DMS 273 treated with DMSO at 0.1 percent for 48 hours (cell line): ENCODE data around the gene SPACA9.

Source experiments
- DNase-seq: peaks from one replicate; lab custom pipeline; 2025; lab: John Stamatoyannopoulos, UW

The SPACA9 gene

GRCh38 chr9:132894346-132894745 lies 15.6 kb downstream of the SPACA9 start:
- DNase-seq, result no peak

- DNase-seq, result no peak
Observed at GRCh38 chr9:132894862-132895835, 16.5 kb downstream of the SPACA9 start.

GRCh38 chr9:132896264-132896663 lies 17.6 kb downstream of the SPACA9 start:
- DNase-seq, result no peak

GRCh38 chr9:132896906-132897305 lies 18.2 kb downstream of the SPACA9 start:
- DNase-seq, result no peak

GRCh38 chr9:132898051-132898450 lies 19.4 kb downstream of the SPACA9 start:
- DNase-seq, result no peak

- peak; percentile 19 for DNase-seq
Observed at GRCh38 chr9:132901858-132902831, 23.4 kb downstream of the SPACA9 start.

- DNase-seq, result no peak
Observed at GRCh38 chr9:132903574-132904492, 25.1 kb downstream of the SPACA9 start.

- no peak for DNase-seq
Observed at GRCh38 chr9:132905726-132906125, 27.0 kb downstream of the SPACA9 start.

- no peak for DNase-seq
Observed at GRCh38 chr9:132908635-132909034, 29.9 kb downstream of the SPACA9 start.

GRCh38 chr9:132909311-132909710 lies 30.6 kb downstream of the SPACA9 start:
- no peak for DNase-seq

- DNase-seq, result no peak
Observed at GRCh38 chr9:132910376-132910775, 31.7 kb downstream of the SPACA9 start.

GRCh38 chr9:132912131-132912530 lies 33.4 kb downstream of the SPACA9 start:
- DNase-seq, result no peak

GRCh38 chr9:132914924-132915323 lies 36.2 kb downstream of the SPACA9 start:
- no peak for DNase-seq

GRCh38 chr9:132919614-132920268 lies 41.0 kb downstream of the SPACA9 start:
- DNase-seq, result no peak

GRCh38 chr9:132923346-132923902 lies 44.7 kb downstream of the SPACA9 start:
- DNase-seq, result no peak

- DNase-seq, result no peak
Observed at GRCh38 chr9:132927704-132928103, 49.0 kb downstream of the SPACA9 start.

GRCh38 chr9:132931178-132931735 lies 52.6 kb downstream of the SPACA9 start:
- no peak for DNase-seq

GRCh38 chr9:132935026-132935425 lies 56.3 kb downstream of the SPACA9 start:
- no peak for DNase-seq

GRCh38 chr9:132937463-132937901 lies 58.8 kb downstream of the SPACA9 start:
- no peak for DNase-seq

- no peak for DNase-seq
Observed at GRCh38 chr9:132939169-132939568, 60.5 kb downstream of the SPACA9 start.
